ENCODE results near the gene GRID1. TPM values are rescaled to one million over a fixed set of nuclear protein-coding genes. Genes with fewer than 3 reads are reported as not detected.

The GRID1 gene
- total and polyA plus RNA-seq, 10 of the 15 experiments (the other 5 are each of a cell fraction or from before 2014, with no cell fraction given) = 0.04 to 0.62 (median 0.08) TPM; not detected in 5

- no peak for TF ChIP-seq PRDM15 (CRISPR knock-in tag; IDR thresholded peaks at IDR 0.05)
- no peak for TF ChIP-seq RUNX3 (IDR thresholded peaks at IDR 0.05; ENCODE audit: low read length)
- no peak for TF ChIP-seq POU2F2 (IDR thresholded peaks at IDR 0.05; ENCODE audit: borderline replicate concordance, low read depth, low read length)
- TF ChIP-seq RELA (IDR thresholded peaks at IDR 0.05; ENCODE audit: borderline replicate concordance, partially characterized antibody) = no peak
- no peak for TF ChIP-seq NR2C1 (IDR thresholded peaks at IDR 0.05)
- no peak for TF ChIP-seq ZZZ3 (IDR thresholded peaks at IDR 0.05; ENCODE audit: control insufficient read depth, insufficient read length, low read depth)
- TF ChIP-seq NFIC (IDR thresholded peaks at IDR 0.05; ENCODE audit: low read depth, low read length) = no peak
- TF ChIP-seq SP1 (IDR thresholded peaks at IDR 0.05; ENCODE audit: low read depth, low read length) = no peak
- no peak for TF ChIP-seq IKZF1 (conservative IDR thresholded peaks at IDR 0.05)
- TF ChIP-seq ZNF24 (IDR thresholded peaks at IDR 0.05) = no peak
- no peak for TF ChIP-seq BRCA1 (IDR thresholded peaks at IDR 0.05; ENCODE audit: low read depth, low read length)
- peak; percentile 41; the same call in 1 of the 2 replicates for TF ChIP-seq CHD1 (IDR thresholded peaks at IDR 0.05; ENCODE audit: low read depth, low read length)
- TF ChIP-seq ZNF207 (IDR thresholded peaks at IDR 0.05; ENCODE audit: borderline replicate concordance) = no peak
- peak; percentile 48; the same call in 1 of the 2 replicates for TF ChIP-seq MLLT1 (IDR thresholded peaks at IDR 0.05)
- TF ChIP-seq BMI1 (IDR thresholded peaks at IDR 0.05; ENCODE audit: borderline replicate concordance) = no peak
- no peak for TF ChIP-seq STAT1 (conservative IDR thresholded peaks at IDR 0.05)
- TF ChIP-seq ZNF274 (IDR thresholded peaks at IDR 0.05; ENCODE audit: insufficient read depth, insufficient read length) = no peak
- TF ChIP-seq BCL11A (IDR thresholded peaks at IDR 0.05; ENCODE audit: low read depth, low read length) = no peak
- no peak for TF ChIP-seq HDAC2 (IDR thresholded peaks at IDR 0.05)
- TF ChIP-seq PAX8 (IDR thresholded peaks at IDR 0.05) = no peak
- no peak for TF ChIP-seq SIX5 (IDR thresholded peaks at IDR 0.05; ENCODE audit: low read depth, low read length, severe bottlenecking)
- no peak for TF ChIP-seq TCF3 (IDR thresholded peaks at IDR 0.05; ENCODE audit: borderline replicate concordance, insufficient read depth, low read depth, low read length)
- no peak for TF ChIP-seq HSF1 (IDR thresholded peaks at IDR 0.05; ENCODE audit: low read depth, low read length)
- peak; percentile 23 for TF ChIP-seq MXI1 (IDR thresholded peaks at IDR 0.05; ENCODE audit: low read depth, low read length)
Measured at GRCh38 chr10:86401588-86402282, 35.1 kb upstream of the GRID1 start (continued).
